GM12878 (cell line): Measurements from ENCODE around the gene MSANTD2. TPM values are rescaled to one million over a fixed set of nuclear protein-coding genes. Genes with fewer than 3 reads are reported as not detected.

Source experiments
- ATAC-seq: fragments of 200-7000 bp; cut with Tn5 transposase; 3 replicates; pipeline ENCODE4 v1.9.1; 2020; ENCODE audit warnings: mild to moderate bottlenecking, moderate library complexity
- BruUV-seq: library from RNA; stranded (reverse); fragments of 400-500 nt; replicated peaks from 2 replicates; lab custom pipeline; 2021; lab: Mats Ljungman, UMichigan
- CTCF ChIA-PET: fragments of 300-600 bp; sonication (Branson Sonifier 250); formaldehyde crosslinking; extraction: SDS; loops from one replicate; lab custom pipeline; 2021; ENCODE audit warnings: inconsistent platforms; lab: Yijun Ruan, JAX
- POLR2A ChIA-PET: fragments of 350-600 bp; formaldehyde crosslinking; extraction: SDS; loops from one replicate; lab custom pipeline; 2021; ENCODE audit warnings: inconsistent platforms; lab: Charles Lee
- RAD21 ChIA-PET: fragments of 300-600 bp; sonication (Branson Sonifier 250); formaldehyde crosslinking; loops from one replicate; lab custom pipeline; 2023; ENCODE audit warnings: antibody characterized with exemption; ENCODE audit not compliant: unreplicated experiment; lab: Charles Lee
- SMC1A ChIA-PET: fragments of 300-600 bp; sonication (Branson Sonifier 250); formaldehyde crosslinking; loops from one replicate; lab custom pipeline; 2023; ENCODE audit not compliant: unreplicated experiment, uncharacterized antibody; lab: Charles Lee
- DNase-seq: peaks from one replicate; pipeline ENCODE4 v3.0.0-alpha.2; 2011; ENCODE audit warnings: low read depth, low spot score
- FAIRE-seq: peaks from 3 replicates; lab custom pipeline; 2011; peaks lifted over from hg19 to GRCh38; lab: Jason Lieb, UNC
- H2AFZ ChIP-seq: 2 replicates; pipeline ENCODE4 v1.6.0; 2011; ENCODE audit warnings: low read depth, low read length, control low read depth; ENCODE audit not compliant: control insufficient read depth
- H3K27ac ChIP-seq: 2 replicates; pipeline ENCODE4 v1.5.1; 2011; ENCODE audit warnings: control low read depth; ENCODE audit not compliant: control insufficient read depth, insufficient read depth
- H3K27me3 ChIP-seq, 2 experiments: replicated peaks in 1 of 2; 2 replicates each; pipeline versions ENCODE4 v1.6.0 to v1.6.1; 2011; ENCODE audit warnings: low read length in 1 of 2; ENCODE audit not compliant: control insufficient read depth in 2 of 2, insufficient read depth in 2 of 2
- H3K36me3 ChIP-seq, 2 experiments: 2 replicates each; pipeline ENCODE4 v1.5.1; 2011; ENCODE audit warnings: low read length in 1 of 2; ENCODE audit not compliant: control insufficient read depth in 2 of 2, insufficient read depth in 2 of 2
- H3K4me1 ChIP-seq: 2 replicates; pipeline ENCODE4 v1.6.1; 2011; ENCODE audit warnings: mild to moderate bottlenecking, low read length, moderate library complexity, mixed read lengths; ENCODE audit not compliant: control insufficient read depth, insufficient read depth
- H3K4me2 ChIP-seq: 2 replicates; pipeline ENCODE4 v1.6.0; 2011; ENCODE audit warnings: control low read depth; ENCODE audit not compliant: control insufficient read depth, insufficient read depth
- H3K4me3 ChIP-seq: fragments of 200-600 bp; sonication (generic); 2 replicates; pipeline ENCODE4 v1.5.1; 2016
- H3K79me2 ChIP-seq: 2 replicates; pipeline ENCODE4 v1.6.0; 2011; ENCODE audit warnings: low read length; ENCODE audit not compliant: control insufficient read depth, insufficient read depth
- H3K9ac ChIP-seq: 2 replicates; pipeline ENCODE4 v1.8.0; 2011; ENCODE audit warnings: low read length, control low read depth, mixed read lengths; ENCODE audit not compliant: control insufficient read depth, insufficient read depth
- H3K9me3 ChIP-seq: replicated peaks from 3 replicates; pipeline ENCODE4 v1.5.1; 2011; ENCODE audit warnings: mild to moderate bottlenecking, low read length; ENCODE audit not compliant: control insufficient read depth, insufficient read depth
- H4K20me1 ChIP-seq: 2 replicates; pipeline ENCODE4 v1.6.0; 2011; ENCODE audit not compliant: control insufficient read depth, insufficient read depth
- BHLHE40 ChIP-seq, 2 experiments: fragments of 450-650 bp in 1 of 2; IDR thresholded peaks; 2 replicates each; pipeline ENCODE4 v1.6.1; 2011 to 2017; ENCODE audit warnings: low read depth in 2 of 2, borderline replicate concordance in 1 of 2, improper control_type of control experiment in 1 of 2, low read length in 1 of 2, mild to moderate bottlenecking in 1 of 2
- BMI1 ChIP-seq: fragments of 450-650 bp; IDR thresholded peaks from 2 replicates; pipeline ENCODE4 v1.6.1; 2016; ENCODE audit warnings: mild to moderate bottlenecking, moderate library complexity, borderline replicate concordance
- BRCA1 ChIP-seq: IDR thresholded peaks from 2 replicates; pipeline ENCODE4 v1.6.1; 2011; ENCODE audit warnings: low read depth, low read length, improper control_type of control experiment
- CEBPB ChIP-seq, 2 experiments: fragments of 150-350 bp in 1 of 2; IDR thresholded peaks; 2 replicates each; pipeline ENCODE4 v1.6.1; 2012 to 2014; ENCODE audit warnings: low read depth in 2 of 2, low read length in 2 of 2, borderline replicate concordance in 1 of 2, inconsistent platforms in 1 of 2
- CREB1 ChIP-seq: IDR thresholded peaks from 2 replicates; pipeline ENCODE4 v1.6.1; 2012; ENCODE audit warnings: low read depth, mild to moderate bottlenecking, inconsistent platforms
- CUX1 ChIP-seq: IDR thresholded peaks from 2 replicates; pipeline ENCODE4 v1.6.1; 2012; ENCODE audit warnings: improper control_type of control experiment, low read depth, low read length; ENCODE audit not compliant: insufficient replicate concordance
- ETV6 ChIP-seq, 2 experiments: fragments of 450-650 bp in 1 of 2; IDR thresholded peaks in 1 of 2; conservative IDR thresholded peaks in 1 of 2; 2 replicates each; pipeline ENCODE4 v1.6.1; 2014; ENCODE audit warnings: antibody characterized with exemption in 1 of 2, borderline replicate concordance in 1 of 2, low read depth in 1 of 2, mild to moderate bottlenecking in 1 of 2, moderate library complexity in 1 of 2
- PAX5 ChIP-seq: IDR thresholded peaks from 2 replicates; pipeline ENCODE4 v1.6.1; 2011; ENCODE audit warnings: low read depth, low read length, borderline replicate concordance
- RFX5 ChIP-seq: IDR thresholded peaks from 2 replicates; pipeline ENCODE4 v1.6.1; 2011; ENCODE audit warnings: low read depth, low read length, improper control_type of control experiment
- SIN3A ChIP-seq: IDR thresholded peaks from 2 replicates; pipeline ENCODE4 v1.6.1; 2012; ENCODE audit warnings: low read depth, low read length, improper control_type of control experiment
- ZBTB33 ChIP-seq: fragments of 450-650 bp; IDR thresholded peaks from 2 replicates; pipeline ENCODE4 v1.6.1; 2017; ENCODE audit warnings: mild to moderate bottlenecking
- WGBS: methylation state at CpG from one replicate; pipeline ENCODE4 v1.1.6; 2016; ENCODE audit warnings: low lambda C conversion rate; ENCODE audit not compliant: insufficient replicate concordance, insufficient coverage; ENCODE audit errors: missing lambda C conversion rate; 5-methylcytosine and 5-hydroxymethylcytosine counted together
- in situ Hi-C: fragments of 300-500 bp; cut with MboI; formaldehyde crosslinking; loops from 9 replicates; pipeline ENCODE4 v1.14.3; 2018; ENCODE audit warnings: mixed read lengths
- intact Hi-C: fragments of 100-400 bp; cut with micrococcal nuclease; formaldehyde crosslinking; loops from one replicate; pipeline ENCODE4 v1.14.2; 2022; ENCODE audit not compliant: unreplicated experiment
- polyA plus RNA-seq, 11 experiments: library from polyadenylated mRNA; depleted of rRNA in 4 of 11; unstranded in 6 of 11; stranded (reverse) in 5 of 11; fragments of >200 nt; fragmentation: Nextera tagmentation in 4 of 11; fragmentation: Illumina TruSeq in 1 of 11; extraction: Ambion mirVana in 4 of 11; extraction: Trizol in 1 of 11; gene quantifications; 1 replicate in 1 of 11; 2 replicates in 10 of 11; pipeline versions ENCODE4 v1.2.1 to v1.2.3, GENCODE V29; 2011 to 2016; ENCODE audit warnings: inconsistent platforms in 2 of 11, missing spikeins in 2 of 11, low read depth in 1 of 11
- total RNA-seq, 4 experiments: library from RNA; depleted of rRNA in 3 of 4; stranded (reverse); fragments of >200 nt in 3 of 4; fragmentation: Illumina TruSeq in 1 of 4; extraction: Trizol in 1 of 4; gene quantifications; 2 replicates each; pipeline versions ENCODE4 v1.2.1 to v1.2.3, GENCODE V29; 2013 to 2021

The MSANTD2 gene
- total and polyA plus RNA-seq, 10 of the 15 experiments (the other 5 are each of a cell fraction or from before 2014, with no cell fraction given), result 3.0 to 12.4 (median 8.0) TPM

GRCh38 chr11:124844664-124845079, 44.5 kb upstream of the MSANTD2 start:
- H3K9ac ChIP-seq, result no peak overlapping the region

More at GRCh38 chr11:124844664-124845079, 44.5 kb upstream of the MSANTD2 start:
- H3K4me2 ChIP-seq, result no peak overlapping the region
- no peak for DNase-seq
- TF ChIP-seq CEBPB (IDR thresholded peaks at IDR 0.05; ENCODE audit: borderline replicate concordance in 1 of 2, low read depth in 2 of 2, low read length in 2 of 2) (no peak), ETV6 (conservative IDR thresholded peaks at IDR 0.05 in 1 of 2, IDR thresholded peaks at IDR 0.05 in 1 of 2; ENCODE audit: borderline replicate concordance in 1 of 2, low read depth in 1 of 2) (no peak), CUX1 (no peak), BMI1 (no peak), PAX5 (no peak), CREB1 (no peak), RFX5 (no peak), BHLHE40 (IDR thresholded peaks at IDR 0.05; ENCODE audit: borderline replicate concordance in 1 of 2, low read depth in 2 of 2, low read length in 1 of 2) (no peak), ZBTB33 (no peak), SIN3A (no peak), BRCA1 (no peak)
- no peak for FAIRE-seq
- WGBS, result 20% methylated on average over 8 of the region's 8 CpGs
- H2AFZ ChIP-seq, result no peak overlapping the region
- H3K4me3 ChIP-seq, result no peak overlapping the region
- H3K27me3 ChIP-seq, result peaks cover 15 to 27% of the 10 kb centered on the region in 2 experiments
- intact Hi-C loops, result no loop called here
- no peak overlapping the region for H3K27ac ChIP-seq
- ChIA-PET SMC1A (no interaction called here), CTCF (interaction anchor here (0.9 to 1.6 kb wide), 2 partner anchors 32 to 200 kb away, joined by 3 to 4 read pairs; no protein-coding TSS in a partner anchor), RAD21 (no interaction called here), POLR2A (interaction anchor here (0.6 kb wide), 1 partner anchor 18 kb away, joined by 3 read pairs; no protein-coding TSS in a partner anchor)
- no peaks in the 10 kb centered on the region for H3K36me3 ChIP-seq
- no peak for ATAC-seq
- no TSS peak for BruUV-seq
- H4K20me1 ChIP-seq, result no peaks in the 10 kb centered on the region
- H3K9me3 ChIP-seq, result no peaks in the 10 kb centered on the region
- no peaks in the 10 kb centered on the region for H3K4me1 ChIP-seq
- H3K79me2 ChIP-seq, result no peaks in the 10 kb centered on the region
- in situ Hi-C loops, result loop anchor here (25.0 kb wide), 1 partner anchor 432 kb away; the partner anchor contains the start of gene OR8B4
